Measurements from ENCODE around the gene CAPN2.

Gene CAPN2

DNA sequence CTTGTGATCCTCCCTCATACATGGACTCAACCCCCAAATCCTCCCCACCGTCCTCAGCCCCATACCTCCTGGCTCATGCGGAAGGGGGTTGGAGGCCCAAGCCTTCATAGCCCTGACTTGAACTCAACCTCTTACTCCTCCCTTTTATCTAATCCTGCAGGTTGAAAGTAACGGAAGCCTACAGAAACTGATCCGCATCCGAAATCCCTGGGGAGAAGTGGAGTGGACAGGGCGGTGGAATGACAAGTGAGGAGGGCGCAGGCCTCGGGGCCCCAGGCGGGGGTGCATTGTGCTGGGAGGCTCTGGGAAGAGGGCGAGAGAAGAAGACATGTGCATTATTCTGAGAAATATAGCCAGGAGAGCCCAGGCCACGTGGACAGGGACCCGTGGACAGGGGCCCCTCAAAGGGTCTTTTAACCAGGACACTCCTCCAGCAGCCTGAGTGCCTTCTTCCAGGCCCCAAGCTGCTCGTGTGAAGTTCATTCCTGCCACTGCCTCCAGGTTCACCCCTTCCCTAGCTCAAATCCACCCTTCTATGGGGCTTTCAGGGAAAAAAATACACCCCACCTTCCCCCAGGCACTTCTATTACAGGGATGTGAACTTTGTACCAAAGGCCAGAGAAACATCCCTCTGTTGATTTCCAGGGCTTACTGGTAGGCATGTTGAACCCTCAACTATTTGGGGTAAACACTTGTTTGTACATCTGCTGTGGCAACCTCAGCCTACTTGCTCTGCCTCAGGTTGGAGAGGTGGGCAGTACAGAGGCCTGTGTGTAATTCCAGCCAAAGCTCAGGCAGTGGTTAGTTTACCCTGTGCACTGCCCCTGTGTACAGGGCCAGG, 38.6 kb downstream of the CAPN2 start:
- no peak overlapping the region for H4K8ac ChIP-seq (ENCODE audit: low read depth, low read length)
- H2BK5ac ChIP-seq (ENCODE audit: low read length), result no peak overlapping the region
- no peak overlapping the region for H2AFZ ChIP-seq (ENCODE audit: low read length)
- H2BK15ac ChIP-seq (ENCODE audit: low read length), result no peak overlapping the region
- H3K18ac ChIP-seq (ENCODE audit: low read length), result no peak overlapping the region
- no peak overlapping the region for H3K14ac ChIP-seq (ENCODE audit: low read length)
- H2AK5ac ChIP-seq (ENCODE audit: low read depth, low read length), result no peak overlapping the region
- H3K4ac ChIP-seq (ENCODE audit: low read length), result no peak overlapping the region
- no peak overlapping the region for H3K4me2 ChIP-seq (ENCODE audit: insufficient read depth, low read length, poor library complexity, severe bottlenecking)
- H3K27ac ChIP-seq (replicated peaks; ENCODE audit: low read length), result no peak overlapping the region
- no peaks in the 10 kb centered on the region for H3K9me3 ChIP-seq (replicated peaks in 1 of 2; ENCODE audit: control insufficient read depth in 2 of 2, insufficient read depth in 1 of 2, low read depth in 1 of 2, low read length in 2 of 2)
- H3K4me3 ChIP-seq (ENCODE audit: low read length in 2 of 2), result no peak overlapping the region
- H4K91ac ChIP-seq (ENCODE audit: low read depth, low read length, poor library complexity), result no peak overlapping the region
- peaks cover 0 to 3% (median 0%) of the 10 kb centered on the region in 3 experiments for H3K27me3 ChIP-seq (ENCODE audit: control insufficient read depth in 3 of 3, insufficient read depth in 3 of 3, low read depth in 1 of 3, low read length in 3 of 3)
- no peak overlapping the region for H3K9ac ChIP-seq (ENCODE audit: low read depth, low read length, poor library complexity)
- no peak overlapping the region for H2BK12ac ChIP-seq (ENCODE audit: low read length)
- no peak for DNase-seq (ENCODE audit: low spot score)
- H3K79me1 ChIP-seq (ENCODE audit: low read depth, low read length), result no peaks in the 10 kb centered on the region
- H3K23ac ChIP-seq (ENCODE audit: low read depth, low read length, poor library complexity), result no peak overlapping the region
- H3K4me1 ChIP-seq (ENCODE audit: control insufficient read depth in 2 of 2, insufficient read depth in 1 of 2, low read depth in 1 of 2, low read length in 2 of 2), result peaks cover 0 to 10% of the 10 kb centered on the region in 2 donors
- no peak overlapping the region for H2BK120ac ChIP-seq (ENCODE audit: low read depth, low read length)
- peaks cover 37 to 99% of the 10 kb centered on the region in 2 donors for H3K36me3 ChIP-seq (replicated peaks in 1 of 2; ENCODE audit: control insufficient read depth in 2 of 2, insufficient read depth in 2 of 2, low read length in 2 of 2)
- no CpG with 5 or more reads among the region's 13 CpGs for WGBS, 2 donors (ENCODE audit: extremely low coverage in 2 of 2, insufficient read length in 2 of 2, insufficient replicate concordance in 1 of 2)

DNA sequence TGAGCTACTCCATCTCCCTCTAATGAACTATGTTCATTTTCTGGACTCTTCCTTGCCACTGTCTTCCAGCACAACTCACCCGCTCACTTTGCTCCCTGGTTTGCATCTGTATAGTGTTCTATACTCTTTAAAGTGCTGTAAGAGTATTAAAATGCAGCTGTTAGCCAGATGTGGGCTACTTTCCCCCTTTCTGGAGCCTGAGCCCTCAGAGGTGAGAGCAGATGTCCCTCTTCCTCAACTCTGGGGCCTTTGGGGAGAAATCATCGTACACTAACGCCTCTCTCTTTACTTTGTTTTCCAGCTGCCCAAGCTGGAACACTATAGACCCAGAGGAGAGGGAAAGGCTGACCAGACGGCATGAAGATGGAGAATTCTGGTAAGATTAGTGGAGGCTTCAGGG, 39.4 kb downstream of the CAPN2 start:
- WGBS, 2 donors (ENCODE audit: extremely low coverage in 2 of 2, insufficient read length in 2 of 2, insufficient replicate concordance in 1 of 2), result no CpG with 5 or more reads among the region's 4 CpGs
- no peak overlapping the region for H3K4me2 ChIP-seq (ENCODE audit: insufficient read depth, low read length, poor library complexity, severe bottlenecking)

DNA sequence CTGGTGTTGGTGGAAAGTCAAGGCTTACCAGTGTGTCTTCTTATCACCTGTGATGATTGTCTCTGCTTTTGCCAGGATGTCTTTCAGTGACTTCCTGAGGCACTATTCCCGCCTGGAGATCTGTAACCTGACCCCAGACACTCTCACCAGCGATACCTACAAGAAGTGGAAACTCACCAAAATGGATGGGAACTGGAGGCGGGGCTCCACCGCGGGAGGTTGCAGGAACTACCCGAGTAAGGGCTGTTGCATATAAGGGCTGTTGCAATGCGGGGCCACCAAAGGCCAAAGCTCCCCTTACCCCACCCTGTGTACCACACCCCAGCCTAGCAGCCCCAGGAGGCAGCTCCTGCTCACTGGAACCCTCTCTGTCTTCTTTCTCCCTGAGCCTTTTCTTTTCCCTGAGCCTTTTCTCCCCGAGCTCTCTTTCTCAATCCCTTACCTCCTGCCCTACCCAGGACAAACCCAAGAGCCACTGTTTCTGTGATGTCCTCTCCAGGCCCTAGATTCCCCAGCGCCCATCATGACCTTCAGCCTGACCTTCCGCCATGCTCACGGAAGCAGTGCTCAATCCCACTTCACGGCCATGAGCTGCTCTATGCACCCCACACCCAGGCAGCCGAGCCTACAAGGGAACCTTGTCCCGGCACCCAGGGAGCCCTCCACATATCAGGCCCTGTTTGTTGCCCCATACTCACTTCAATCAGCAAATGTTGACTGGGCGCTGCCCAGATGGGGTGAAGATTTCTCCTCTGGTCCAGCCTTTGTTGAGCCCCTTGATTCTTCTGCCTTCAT, 40.6 kb downstream of the CAPN2 start:
- no peak overlapping the region for H3K4ac ChIP-seq (ENCODE audit: low read length)
- H3K9ac ChIP-seq (ENCODE audit: low read depth, low read length, poor library complexity), result no peak overlapping the region
- H4K91ac ChIP-seq (ENCODE audit: low read depth, low read length, poor library complexity), result no peak overlapping the region
- peaks cover 0 to 10% of the 10 kb centered on the region in 2 donors for H3K4me1 ChIP-seq (ENCODE audit: control insufficient read depth in 2 of 2, insufficient read depth in 1 of 2, low read depth in 1 of 2, low read length in 2 of 2)
- H3K27ac ChIP-seq (replicated peaks; ENCODE audit: low read length), result no peak overlapping the region
- H3K14ac ChIP-seq (ENCODE audit: low read length), result no peak overlapping the region
- no peak overlapping the region for H3K4me3 ChIP-seq (ENCODE audit: low read length in 2 of 2)
- H3K27me3 ChIP-seq (ENCODE audit: control insufficient read depth in 3 of 3, insufficient read depth in 3 of 3, low read depth in 1 of 3, low read length in 3 of 3), result peaks cover 0 to 3% (median 0%) of the 10 kb centered on the region in 3 experiments
- H3K18ac ChIP-seq (ENCODE audit: low read length), result no peak overlapping the region
- H2BK120ac ChIP-seq (ENCODE audit: low read depth, low read length), result no peak overlapping the region
- no CpG with 5 or more reads among the region's 15 CpGs for WGBS, 2 donors (ENCODE audit: extremely low coverage in 2 of 2, insufficient read length in 2 of 2, insufficient replicate concordance in 1 of 2)
- no peaks in the 10 kb centered on the region for H3K9me3 ChIP-seq (replicated peaks in 1 of 2; ENCODE audit: control insufficient read depth in 2 of 2, insufficient read depth in 1 of 2, low read depth in 1 of 2, low read length in 2 of 2)
- H3K79me1 ChIP-seq (ENCODE audit: low read depth, low read length), result no peaks in the 10 kb centered on the region
- no peak overlapping the region for H2AK5ac ChIP-seq (ENCODE audit: low read depth, low read length)
- no peak overlapping the region for H2BK5ac ChIP-seq (ENCODE audit: low read length)
- no peak overlapping the region for H4K8ac ChIP-seq (ENCODE audit: low read depth, low read length)
- peaks cover 34 to 100% of the 10 kb centered on the region in 2 donors for H3K36me3 ChIP-seq (replicated peaks in 1 of 2; ENCODE audit: control insufficient read depth in 2 of 2, insufficient read depth in 2 of 2, low read length in 2 of 2)
- H2BK15ac ChIP-seq (ENCODE audit: low read length), result no peak overlapping the region
- no peak overlapping the region for H3K4me2 ChIP-seq (ENCODE audit: insufficient read depth, low read length, poor library complexity, severe bottlenecking)
- DNase-seq (ENCODE audit: low spot score), result no peak
- peak overlapping the region; percentile 8 for H3K23ac ChIP-seq (ENCODE audit: low read depth, low read length, poor library complexity)
- no peak overlapping the region for H2AFZ ChIP-seq (ENCODE audit: low read length)
- no peak overlapping the region for H2BK12ac ChIP-seq (ENCODE audit: low read length)

More for the DNA sequence above, 39.4 kb downstream of the CAPN2 start:
- Histone ChIP-seq H2BK15ac (ENCODE audit: low read length) (no peak overlapping the region), H2BK120ac (ENCODE audit: low read depth, low read length) (no peak overlapping the region), H2BK12ac (ENCODE audit: low read length) (no peak overlapping the region), H4K8ac (ENCODE audit: low read depth, low read length) (no peak overlapping the region), H3K36me3 (replicated peaks in 1 of 2; ENCODE audit: control insufficient read depth in 2 of 2, insufficient read depth in 2 of 2, low read length in 2 of 2) (peaks cover 39 to 100% of the 10 kb centered on the region in 2 donors), H3K4me1 (ENCODE audit: control insufficient read depth in 2 of 2, insufficient read depth in 1 of 2, low read depth in 1 of 2, low read length in 2 of 2) (peaks cover 0 to 10% of the 10 kb centered on the region in 2 donors), H4K91ac (ENCODE audit: low read depth, low read length, poor library complexity) (no peak overlapping the region), H2BK5ac (ENCODE audit: low read length) (no peak overlapping the region), H3K27ac (replicated peaks; ENCODE audit: low read length) (no peak overlapping the region), H3K9me3 (replicated peaks in 1 of 2; ENCODE audit: control insufficient read depth in 2 of 2, insufficient read depth in 1 of 2, low read depth in 1 of 2, low read length in 2 of 2) (no peaks in the 10 kb centered on the region), H3K18ac (ENCODE audit: low read length) (no peak overlapping the region), H3K79me1 (ENCODE audit: low read depth, low read length) (no peaks in the 10 kb centered on the region), H3K27me3 (ENCODE audit: control insufficient read depth in 3 of 3, insufficient read depth in 3 of 3, low read depth in 1 of 3, low read length in 3 of 3) (peaks cover 0 to 3% (median 0%) of the 10 kb centered on the region in 3 experiments), H2AK5ac (ENCODE audit: low read depth, low read length) (no peak overlapping the region), H3K4ac (ENCODE audit: low read length) (no peak overlapping the region), H3K9ac (ENCODE audit: low read depth, low read length, poor library complexity) (no peak overlapping the region), H3K23ac (ENCODE audit: low read depth, low read length, poor library complexity) (no peak overlapping the region), H2AFZ (ENCODE audit: low read length) (no peak overlapping the region), H3K14ac (ENCODE audit: low read length) (no peak overlapping the region), H3K4me3 (ENCODE audit: low read length in 2 of 2) (no peak overlapping the region)
- DNase-seq (ENCODE audit: low spot score), result no peak

Measured in neuronal stem cell (in vitro differentiated cells).